H1 (cell line): Measurements from ENCODE around the gene KIF5C.

Experiments
- POLR2AphosphoS5 ChIP-seq: IDR thresholded peaks from 2 replicates; pipeline ENCODE4 v1.6.1; 2011; ENCODE audit warnings: low read depth, low read length
- SP1 ChIP-seq: IDR thresholded peaks from 2 replicates; pipeline ENCODE4 v1.6.1; 2011; ENCODE audit warnings: low read depth, low read length
- YY1 ChIP-seq: IDR thresholded peaks from 2 replicates; pipeline ENCODE4 v1.6.1; 2011; ENCODE audit warnings: low read depth, mild to moderate bottlenecking, low read length
- TF ChIP-seq, protein P1 (sequence below), 3 experiments: IDR thresholded peaks; 1 replicate in 2 of 3; 2 replicates in 1 of 3; pipeline versions ENCODE4 v1.5.1 to v1.6.1; 2011; ENCODE audit warnings: low read length in 3 of 3, mild to moderate bottlenecking in 3 of 3, inconsistent platforms in 2 of 3, low read depth in 1 of 3, moderate library complexity in 1 of 3; ENCODE audit not compliant: insufficient read depth in 1 of 3; ENCODE audit errors: control extremely low read depth in 1 of 3

GRCh38 chr2:148996805-148997204 is 121.8 kb downstream of the KIF5C start:
- TF ChIP-seq POLR2AphosphoS5: no peak
- TF ChIP-seq, protein P1, sequence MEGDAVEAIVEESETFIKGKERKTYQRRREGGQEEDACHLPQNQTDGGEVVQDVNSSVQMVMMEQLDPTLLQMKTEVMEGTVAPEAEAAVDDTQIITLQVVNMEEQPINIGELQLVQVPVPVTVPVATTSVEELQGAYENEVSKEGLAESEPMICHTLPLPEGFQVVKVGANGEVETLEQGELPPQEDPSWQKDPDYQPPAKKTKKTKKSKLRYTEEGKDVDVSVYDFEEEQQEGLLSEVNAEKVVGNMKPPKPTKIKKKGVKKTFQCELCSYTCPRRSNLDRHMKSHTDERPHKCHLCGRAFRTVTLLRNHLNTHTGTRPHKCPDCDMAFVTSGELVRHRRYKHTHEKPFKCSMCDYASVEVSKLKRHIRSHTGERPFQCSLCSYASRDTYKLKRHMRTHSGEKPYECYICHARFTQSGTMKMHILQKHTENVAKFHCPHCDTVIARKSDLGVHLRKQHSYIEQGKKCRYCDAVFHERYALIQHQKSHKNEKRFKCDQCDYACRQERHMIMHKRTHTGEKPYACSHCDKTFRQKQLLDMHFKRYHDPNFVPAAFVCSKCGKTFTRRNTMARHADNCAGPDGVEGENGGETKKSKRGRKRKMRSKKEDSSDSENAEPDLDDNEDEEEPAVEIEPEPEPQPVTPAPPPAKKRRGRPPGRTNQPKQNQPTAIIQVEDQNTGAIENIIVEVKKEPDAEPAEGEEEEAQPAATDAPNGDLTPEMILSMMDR (IDR thresholded peaks at IDR 0.05; ENCODE audit: control extremely low read depth in 1 of 3, insufficient read depth in 1 of 3, low read depth in 1 of 3, low read length in 3 of 3): no peak
- TF ChIP-seq SP1: no peak
- TF ChIP-seq YY1: no peak
